ENCODE measurements around the gene RPIA.

GRCh38 chr2:88711289-88711688 is 19.8 kb downstream of the RPIA start:
- TF ChIP-seq, protein P1, sequence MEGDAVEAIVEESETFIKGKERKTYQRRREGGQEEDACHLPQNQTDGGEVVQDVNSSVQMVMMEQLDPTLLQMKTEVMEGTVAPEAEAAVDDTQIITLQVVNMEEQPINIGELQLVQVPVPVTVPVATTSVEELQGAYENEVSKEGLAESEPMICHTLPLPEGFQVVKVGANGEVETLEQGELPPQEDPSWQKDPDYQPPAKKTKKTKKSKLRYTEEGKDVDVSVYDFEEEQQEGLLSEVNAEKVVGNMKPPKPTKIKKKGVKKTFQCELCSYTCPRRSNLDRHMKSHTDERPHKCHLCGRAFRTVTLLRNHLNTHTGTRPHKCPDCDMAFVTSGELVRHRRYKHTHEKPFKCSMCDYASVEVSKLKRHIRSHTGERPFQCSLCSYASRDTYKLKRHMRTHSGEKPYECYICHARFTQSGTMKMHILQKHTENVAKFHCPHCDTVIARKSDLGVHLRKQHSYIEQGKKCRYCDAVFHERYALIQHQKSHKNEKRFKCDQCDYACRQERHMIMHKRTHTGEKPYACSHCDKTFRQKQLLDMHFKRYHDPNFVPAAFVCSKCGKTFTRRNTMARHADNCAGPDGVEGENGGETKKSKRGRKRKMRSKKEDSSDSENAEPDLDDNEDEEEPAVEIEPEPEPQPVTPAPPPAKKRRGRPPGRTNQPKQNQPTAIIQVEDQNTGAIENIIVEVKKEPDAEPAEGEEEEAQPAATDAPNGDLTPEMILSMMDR (IDR thresholded peaks at IDR 0.05; ENCODE audit: low read length), result no peak
- no peak for TF ChIP-seq EZH2 (optimal IDR thresholded peaks at IDR 0.05; ENCODE audit: low read depth, low read length)

Measured in MM.1S (cell line).